Thymus (tissue), 11 donors: ENCODE results near the gene KLHL33. TPM values are rescaled to one million over a fixed set of nuclear protein-coding genes. Genes with fewer than 3 reads are reported as not detected.
"Not testable (repeated sequence)": the region's sequence is repeated elsewhere in the genome, so short reads cannot be mapped to it uniquely, and the experiment has no call there.

Experiments
- DNase-seq, 9 donors: peaks; one replicate each; pipeline ENCODE4 v3.0.0-alpha.2; 2013; ENCODE audit warnings: low spot score in 9 of 9, low read depth in 6 of 9, missing footprints in 1 of 9
- H3K27ac ChIP-seq, 2 donors: one replicate each; pipeline ENCODE4 v1.5.1; 2013; ENCODE audit warnings: control low read depth in 1 of 2, low read depth in 1 of 2, low read length in 1 of 2, mild to moderate bottlenecking in 1 of 2, moderate library complexity in 1 of 2
- H3K27me3 ChIP-seq, 2 donors: one replicate each; pipeline ENCODE4 v1.5.1; 2013; ENCODE audit warnings: low read length in 1 of 2; ENCODE audit not compliant: control insufficient read depth in 2 of 2, insufficient read depth in 1 of 2
- H3K36me3 ChIP-seq, 2 donors: one replicate each; pipeline ENCODE4 v1.5.1; 2013; ENCODE audit warnings: low read length in 1 of 2, mild to moderate bottlenecking in 1 of 2, moderate library complexity in 1 of 2; ENCODE audit not compliant: control insufficient read depth in 2 of 2, insufficient read depth in 2 of 2
- H3K4me1 ChIP-seq, 2 donors: one replicate each; pipeline ENCODE4 v1.5.1; 2013; ENCODE audit warnings: low read length in 2 of 2; ENCODE audit not compliant: control insufficient read depth in 2 of 2, insufficient read depth in 2 of 2
- H3K4me3 ChIP-seq, 2 donors: one replicate each; pipeline ENCODE4 v1.5.1; 2013; ENCODE audit warnings: low read length in 2 of 2, control low read depth in 1 of 2, mild to moderate bottlenecking in 1 of 2
- H3K9me3 ChIP-seq, 2 donors: one replicate each; pipeline ENCODE4 v1.5.1; 2013; ENCODE audit warnings: low read length in 1 of 2, mild to moderate bottlenecking in 1 of 2; ENCODE audit not compliant: control insufficient read depth in 2 of 2, insufficient read depth in 1 of 2
- WGBS: extraction: QIAGEN DNeasy Blood & Tissue Kit; methylation state at CpG from one replicate; pipeline ENCODE4 v1.1.7; 2013; 5-methylcytosine and 5-hydroxymethylcytosine counted together
- polyA plus RNA-seq: library from polyadenylated mRNA; stranded (reverse); fragments of 200-250 nt; gene quantifications from one replicate; pipeline ENCODE4 v1.2.3, GENCODE V29; 2013
- total RNA-seq: library from RNA; stranded (reverse); fragments of 120-200 nt; gene quantifications from one replicate; pipeline ENCODE4 v1.2.4, GENCODE V29; 2013
- donor health status: healthy.

Gene KLHL33
- total and polyA plus RNA-seq, 2 donors, result 0.64 to 0.80 TPM

DNA sequence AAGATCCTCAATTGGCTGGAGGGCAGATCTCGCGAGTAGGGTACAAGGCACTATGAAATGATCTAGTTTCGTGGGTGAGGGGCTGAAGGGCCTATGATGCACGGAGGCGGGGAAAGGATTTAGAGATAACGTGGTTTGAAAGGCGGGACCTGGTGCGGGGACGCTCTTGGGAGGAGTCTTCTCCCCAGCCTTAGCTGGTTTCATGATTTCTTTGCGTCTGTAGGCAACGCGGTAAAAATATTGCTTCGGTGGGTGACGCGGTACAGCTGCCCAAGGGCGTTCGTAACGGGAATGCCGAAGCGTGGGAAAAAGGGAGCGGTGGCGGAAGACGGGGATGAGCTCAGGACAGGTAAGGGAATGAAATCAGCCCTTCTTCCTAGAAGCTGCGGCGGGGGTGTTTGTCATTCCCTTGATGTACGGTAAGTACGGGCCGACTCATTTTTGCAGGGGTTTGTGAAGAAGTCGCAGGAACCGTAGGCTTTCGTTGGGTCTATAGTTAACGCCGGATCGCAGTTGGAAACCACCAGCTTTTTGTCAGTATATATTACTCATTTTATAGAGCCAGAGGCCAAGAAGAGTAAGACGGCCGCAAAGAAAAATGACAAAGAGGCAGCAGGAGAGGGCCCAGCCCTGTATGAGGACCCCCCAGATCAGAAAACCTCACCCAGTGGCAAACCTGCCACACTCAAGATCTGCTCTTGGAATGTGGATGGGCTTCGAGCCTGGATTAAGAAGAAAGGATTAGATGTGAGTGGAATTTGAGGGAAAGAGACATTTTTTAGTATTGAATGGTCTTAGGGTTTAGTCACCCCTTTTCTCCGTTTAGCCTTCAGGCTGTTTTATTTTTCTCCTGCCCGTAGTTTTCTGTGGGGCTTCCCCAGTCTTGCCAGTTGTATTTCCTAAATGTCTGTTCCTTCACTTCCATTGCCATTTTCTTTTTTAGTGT lies 19.7 kb upstream of the KLHL33 start:
- WGBS, result 1% methylated on average over 39 of the region's 39 CpGs
- peaks cover 23 to 26% of the 10 kb centered on the region in 2 donors for H3K4me1 ChIP-seq
- H3K27me3 ChIP-seq, result no peaks in the 10 kb centered on the region
- peaks cover 40 to 52% of the 10 kb centered on the region in 2 donors for H3K36me3 ChIP-seq
- no peaks in the 10 kb centered on the region for H3K9me3 ChIP-seq
- H3K27ac ChIP-seq, result peak overlapping the region; percentile 91 to 99
- peak overlapping the region; percentile 76 to 86 for H3K4me3 ChIP-seq
- DNase-seq, result no peak

DNA sequence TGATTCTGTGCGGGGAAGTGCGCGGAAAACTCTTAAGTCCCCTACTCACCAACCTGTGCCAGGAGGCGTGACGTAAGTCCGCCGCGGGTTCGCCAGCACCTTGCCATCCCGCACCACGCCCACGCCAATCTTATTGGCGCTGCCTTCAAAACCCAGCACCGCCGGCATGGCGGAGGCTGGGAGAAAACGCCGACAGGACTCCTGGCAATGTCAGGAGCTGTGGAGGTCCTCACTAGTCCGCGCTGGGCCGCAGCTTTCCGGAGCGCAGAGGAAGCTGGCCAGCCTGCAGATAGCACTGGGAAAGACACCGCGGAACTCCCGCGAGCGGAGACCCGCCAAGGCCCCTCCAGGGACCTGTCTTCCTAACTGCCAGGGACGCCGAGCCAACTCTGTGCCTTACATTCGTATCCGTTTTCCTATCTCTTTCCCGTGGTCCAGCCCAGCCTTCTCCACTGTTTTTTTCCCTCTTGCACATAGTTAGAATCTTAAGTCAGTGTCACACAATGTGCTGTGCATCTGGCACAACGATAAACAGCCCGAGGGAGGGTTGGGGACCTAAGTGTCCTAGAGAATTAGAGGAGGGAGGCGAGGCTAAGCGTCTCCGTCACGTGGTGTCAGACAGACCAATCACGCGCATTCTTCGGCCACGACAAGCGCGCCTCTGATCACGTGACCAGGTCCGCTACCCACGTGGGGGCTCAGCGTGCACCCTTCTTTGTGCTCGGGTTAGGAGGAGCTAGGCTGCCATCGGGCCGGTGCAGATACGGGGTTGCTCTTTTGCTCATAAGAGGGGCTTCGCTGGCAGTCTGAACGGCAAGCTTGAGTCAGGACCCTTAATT lies 18.8 kb upstream of the KLHL33 start, which contains the start of the genes APEX1 and OSGEP:
TSS of gene APEX1 (plus strand) at position 711 of the 839 bp plus-strand sequence. CDS start 420 bp downstream, outside the sequence.
TSS of gene OSGEP (minus strand) at position 297 of the 839 bp plus-strand sequence. CDS start at position 168, 129 bp downstream.
- H3K27me3 ChIP-seq, result no peaks in the 10 kb centered on the region
- H3K4me1 ChIP-seq, result peaks cover 16 to 18% of the 10 kb centered on the region in 2 donors
- peak within 1 kb of the TSS; percentile 96 to 99 for H3K27ac ChIP-seq
- H3K36me3 ChIP-seq, result peaks cover 45 to 51% of the 10 kb centered on the region in 2 donors
- DNase-seq, result peak; percentile 98 to 100 (median 99)
- no peaks in the 10 kb centered on the region for H3K9me3 ChIP-seq
- under 1% methylated on average over 56 of the region's 56 CpGs for WGBS
- H3K4me3 ChIP-seq, result peak within 1 kb of the TSS; percentile 76 to 86

GRCh38 chr14:20452831-20453230 lies 16.9 kb upstream of the KLHL33 start:
- DNase-seq, H3K4me3 ChIP-seq, H3K27me3 ChIP-seq, H3K9me3 ChIP-seq, H3K27ac ChIP-seq: not testable (repeated sequence)
- WGBS, result 98% methylated on average over 8 of the region's 8 CpGs
- Histone ChIP-seq H3K4me1 (peaks cover 16 to 18% of the 10 kb centered on the region in 2 donors), H3K36me3 (peaks cover 46 to 51% of the 10 kb centered on the region in 2 donors)

DNA sequence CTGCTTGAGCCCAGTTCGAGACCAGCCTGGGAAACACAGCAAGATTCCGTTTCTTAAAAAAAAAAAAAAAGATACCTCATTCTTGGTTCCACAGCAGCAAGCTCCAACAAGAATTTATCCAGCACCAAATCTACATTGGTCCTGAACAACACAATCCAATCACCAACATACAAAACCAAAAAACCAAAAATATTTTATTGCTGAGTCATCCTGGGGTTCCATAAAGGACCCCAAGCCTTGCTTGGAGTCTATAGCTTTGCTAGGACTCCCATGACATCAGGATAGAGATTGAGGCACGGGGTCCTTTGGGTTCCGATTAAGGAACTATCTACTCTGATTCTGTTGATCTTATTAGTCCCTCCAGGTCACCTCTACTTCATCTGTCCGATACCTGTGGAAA lies 10.9 kb upstream of the KLHL33 start:
- Histone ChIP-seq H3K36me3 (peaks cover 52 to 53% of the 10 kb centered on the region in 2 donors), H3K4me1 (peaks cover 0 to under 1% of the 10 kb centered on the region in 2 donors), H3K9me3 (no peaks in the 10 kb centered on the region), H3K4me3 (no peak overlapping the region), H3K27me3 (no peaks in the 10 kb centered on the region), H3K27ac (no peak overlapping the region)
- no peak for DNase-seq
- WGBS, result 98% methylated on average over 5 of the region's 5 CpGs

- H3K9me3 ChIP-seq, DNase-seq, H3K27me3 ChIP-seq, H3K27ac ChIP-seq, H3K4me3 ChIP-seq: not testable (repeated sequence)
- peaks cover 30 to 31% of the 10 kb centered on the region in 2 donors for H3K36me3 ChIP-seq
- peaks cover 9 to 13% of the 10 kb centered on the region in 2 donors for H3K4me1 ChIP-seq
- 98% methylated on average over 2 of the region's 4 CpGs for WGBS
Observed at GRCh38 chr14:20443650-20444049, 7.7 kb upstream of the KLHL33 start.

DNA sequence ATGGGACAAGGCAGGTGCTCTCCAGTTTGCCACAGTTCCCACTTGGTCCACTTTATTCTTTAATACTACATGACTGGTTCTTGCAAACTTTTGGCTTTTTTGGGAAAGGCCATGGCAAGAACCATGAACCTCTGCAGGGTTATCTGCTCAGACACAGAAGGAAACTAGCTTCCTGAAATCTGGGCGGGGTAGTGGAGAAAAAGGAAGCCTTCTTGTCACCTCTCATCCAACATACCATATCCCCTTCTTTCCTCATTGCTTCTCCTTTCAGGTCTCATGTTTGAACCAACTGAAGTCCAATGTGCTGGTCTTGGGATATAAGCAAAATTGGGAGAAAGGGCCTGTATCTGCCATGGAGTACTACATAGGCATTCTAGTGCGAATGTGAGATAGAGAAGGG lies 5.5 kb upstream of the KLHL33 start:
- peak overlapping the region; percentile 73 to 74 for H3K27ac ChIP-seq
- 78% methylated on average over 2 of the region's 2 CpGs for WGBS

DNA sequence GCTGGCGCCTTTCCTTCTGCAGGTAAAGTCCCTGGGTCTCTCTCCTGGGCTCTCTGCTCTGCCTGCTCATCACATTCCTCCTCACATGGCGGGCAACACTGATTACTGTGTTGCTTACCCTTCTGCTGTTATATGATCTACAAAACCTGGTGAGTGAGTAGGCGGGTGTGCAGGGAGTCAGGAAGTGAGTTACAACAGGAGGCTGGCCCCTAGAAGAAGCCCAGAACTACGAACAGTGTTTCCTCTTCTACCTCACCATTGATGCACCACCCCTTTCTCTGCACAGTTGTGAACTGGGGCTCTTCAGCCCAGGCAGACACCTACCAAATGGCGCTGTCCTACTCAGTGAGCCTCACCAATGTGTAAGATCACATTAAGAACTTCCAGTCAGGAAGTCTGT lies 4.9 kb upstream of the KLHL33 start:
- Histone ChIP-seq H3K4me1 (peaks cover 9 to 13% of the 10 kb centered on the region in 2 donors), H3K4me3 (no peak overlapping the region), H3K9me3 (no peaks in the 10 kb centered on the region), H3K27ac (peak overlapping the region; percentile 73 to 74), H3K36me3 (peaks cover 3 to 5% of the 10 kb centered on the region in 2 donors), H3K27me3 (no peaks in the 10 kb centered on the region)
- WGBS, result 64% methylated on average over 5 of the region's 5 CpGs
- DNase-seq, result peak in 2 of 9 donors; percentile 42 to 73

More for the DNA sequence above, 5.5 kb upstream of the KLHL33 start:
- H3K36me3 ChIP-seq, result peaks cover 8 to 10% of the 10 kb centered on the region in 2 donors
- H3K4me1 ChIP-seq, result peaks cover 9 to 13% of the 10 kb centered on the region in 2 donors
- H3K9me3 ChIP-seq, result no peaks in the 10 kb centered on the region
- no peaks in the 10 kb centered on the region for H3K27me3 ChIP-seq
- H3K4me3 ChIP-seq, result no peak overlapping the region
- DNase-seq, result no peak

- Histone ChIP-seq H3K9me3 (no peaks in the 10 kb centered on the region), H3K27me3 (no peaks in the 10 kb centered on the region), H3K36me3 (peaks cover 0 to under 1% of the 10 kb centered on the region in 2 donors), H3K4me3 (no peak overlapping the region), H3K27ac (peak overlapping the region; percentile 73 to 74), H3K4me1 (peaks cover 9 to 13% of the 10 kb centered on the region in 2 donors)
- no peak for DNase-seq
- WGBS, result 85% methylated on average over 5 of the region's 5 CpGs
Observed at GRCh38 chr14:20440465-20440864, 4.5 kb upstream of the KLHL33 start.
